ENCODE measurements around the gene ACVR2A. TPM values are rescaled to one million over a fixed set of nuclear protein-coding genes. Genes with fewer than 3 reads are reported as not detected.

The ACVR2A gene
- polyA plus RNA-seq, 3 donors: 2.6 to 10.5 (median 3.7) TPM

- Histone ChIP-seq H3K27me3 (ENCODE audit: control insufficient read depth in 2 of 2, insufficient read depth in 2 of 2, low read length in 2 of 2) (no peaks in the 10 kb centered on the region), H2AFZ (ENCODE audit: insufficient read depth, low read depth, low read length, poor library complexity, severe bottlenecking) (no peak overlapping the region), H3K4me3 (replicated peaks in 1 of 3; ENCODE audit: low read depth in 2 of 3, low read length in 3 of 3) (no peak overlapping the region), H3K9me3 (replicated peaks in 1 of 2; ENCODE audit: control insufficient read depth in 1 of 2, insufficient read depth in 1 of 2, low read length in 2 of 2) (peaks cover 0 to 4% of the 10 kb centered on the region in 2 donors), H3K9ac (ENCODE audit: insufficient read depth, low read length, poor library complexity, severe bottlenecking) (no peak overlapping the region), H3K27ac (ENCODE audit: low read depth in 1 of 2, low read length in 2 of 2) (no peak overlapping the region), H3K4me2 (replicated peaks; ENCODE audit: extremely low read depth, low read length, poor library complexity, severe bottlenecking) (no peak overlapping the region), H3K4me1 (ENCODE audit: control insufficient read depth in 1 of 2, insufficient read depth in 2 of 2, low read length in 2 of 2) (no peaks in the 10 kb centered on the region), H3K79me2 (ENCODE audit: insufficient read depth, low read length) (peaks cover 19% of the 10 kb centered on the region), H3K36me3 (replicated peaks in 1 of 2; ENCODE audit: control insufficient read depth in 1 of 2, insufficient read depth in 2 of 2, low read length in 2 of 2) (peaks cover 9 to 26% of the 10 kb centered on the region in 2 donors), H4K20me1 (ENCODE audit: insufficient read depth, low read length) (peaks cover 26% of the 10 kb centered on the region)
- H3K27ac Mint-ChIP-seq: no peak overlapping the region
- TF ChIP-seq CTCF (IDR thresholded peaks at IDR 0.05): no peak
- H3K4me1 Mint-ChIP-seq: peaks cover 3% of the 10 kb centered on the region
- no peak overlapping the region for H3K4me3 Mint-ChIP-seq
- no CpG with 5 or more reads among the region's 2 CpGs for WGBS (ENCODE audit: insufficient coverage)
- peaks cover 27 to 30% of the 10 kb centered on the region in 2 donors for H3K36me3 Mint-ChIP-seq
- DNase-seq: no peak
- peaks cover 0 to 13% (median 5%) of the 10 kb centered on the region in 7 donors for H3K9me3 Mint-ChIP-seq
- no peaks in the 10 kb centered on the region for H3K27me3 Mint-ChIP-seq (ENCODE audit: low read depth in 3 of 3)
- intact Hi-C loops (cut with micrococcal nuclease): no loop called here
Measured at GRCh38 chr2:147976102-147976501, 131.3 kb downstream of the ACVR2A start.

GRCh38 chr2:147977679-147978078 is 132.8 kb downstream of the ACVR2A start:
- no peak overlapping the region for H3K9ac ChIP-seq (ENCODE audit: insufficient read depth, low read length, poor library complexity, severe bottlenecking)
- peaks cover 0 to 13% (median 5%) of the 10 kb centered on the region in 7 donors for H3K9me3 Mint-ChIP-seq
- H3K27me3 Mint-ChIP-seq (ENCODE audit: low read depth in 3 of 3): no peaks in the 10 kb centered on the region
- H3K4me3 Mint-ChIP-seq: no peak overlapping the region
- peaks cover 17 to 24% of the 10 kb centered on the region in 2 donors for H3K36me3 Mint-ChIP-seq
- peaks cover 4 to 16% of the 10 kb centered on the region in 2 donors for H3K36me3 ChIP-seq (replicated peaks in 1 of 2; ENCODE audit: control insufficient read depth in 1 of 2, insufficient read depth in 2 of 2, low read length in 2 of 2)
- no peak for DNase-seq
- intact Hi-C loops (cut with micrococcal nuclease): no loop called here
- peaks cover 36% of the 10 kb centered on the region for H4K20me1 ChIP-seq (ENCODE audit: insufficient read depth, low read length)
- no peak overlapping the region for H3K27ac ChIP-seq (ENCODE audit: low read depth in 1 of 2, low read length in 2 of 2)
- TF ChIP-seq CTCF (IDR thresholded peaks at IDR 0.05): no peak
- H3K4me1 ChIP-seq (ENCODE audit: control insufficient read depth in 1 of 2, insufficient read depth in 2 of 2, low read length in 2 of 2): no peaks in the 10 kb centered on the region
- H3K9me3 ChIP-seq (replicated peaks in 1 of 2; ENCODE audit: control insufficient read depth in 1 of 2, insufficient read depth in 1 of 2, low read length in 2 of 2): peaks cover 0 to 4% of the 10 kb centered on the region in 2 donors
- no peak overlapping the region for H2AFZ ChIP-seq (ENCODE audit: insufficient read depth, low read depth, low read length, poor library complexity, severe bottlenecking)
- no peak overlapping the region for H3K4me2 ChIP-seq (replicated peaks; ENCODE audit: extremely low read depth, low read length, poor library complexity, severe bottlenecking)
- no peak overlapping the region for H3K4me3 ChIP-seq (replicated peaks in 1 of 3; ENCODE audit: low read depth in 2 of 3, low read length in 3 of 3)
- peaks cover 6% of the 10 kb centered on the region for H3K4me1 Mint-ChIP-seq
- H3K79me2 ChIP-seq (ENCODE audit: insufficient read depth, low read length): peaks cover 25% of the 10 kb centered on the region
- H3K27me3 ChIP-seq (ENCODE audit: control insufficient read depth in 2 of 2, insufficient read depth in 2 of 2, low read length in 2 of 2): no peaks in the 10 kb centered on the region
- no peak overlapping the region for H3K27ac Mint-ChIP-seq
- 96% methylated on average over 3 of the region's 3 CpGs for WGBS (ENCODE audit: insufficient coverage)

Small RNA genes lying within 50 kb of the gene (small RNA-seq; reads per million reads assigned to genes)
- not detected for gene RNU6-1275P (ENCODE audit: insufficient read length, low read depth)

Other genes with a start within 250 kb of the ACVR2A start
- 10 to 100 TPM; 30.2 to 34.0 (median 33.1) TPM for gene ORC4, start 175.7 kb downstream of the ACVR2A start, polyA plus RNA-seq
- 1 to 10 TPM; 2.3 to 5.7 (median 3.5) TPM for gene MBD5, start 176.1 kb downstream of the ACVR2A start, polyA plus RNA-seq